GM13976 (cell line): Measurements from ENCODE around the gene TGIF1.
"Not testable (repeated sequence)": the region's sequence is repeated elsewhere in the genome, so short reads cannot be mapped to it uniquely, and the experiment has no call there.

ENCODE experiments used
- DNase-seq: peaks from one replicate; pipeline ENCODE4 v3.0.0; 2012; ENCODE audit warnings: low spot score
- in situ Hi-C: fragments of 300-500 bp; cut with MboI; formaldehyde crosslinking; loops from one replicate; pipeline ENCODE4 v1.12.0; 2022; ENCODE audit warnings: low sequenced_read_pairs, mixed read lengths, inconsistent platforms; ENCODE audit not compliant: unreplicated experiment
- TF ChIP-seq, protein P1 (sequence below): IDR thresholded peaks from 2 replicates; pipeline ENCODE4 v1.5.1; 2012; ENCODE audit warnings: borderline replicate concordance, mild to moderate bottlenecking; ENCODE audit not compliant: insufficient read depth; ENCODE audit errors: extremely low read depth, missing control alignments, control extremely low read depth

TGIF1 gene

DNA sequence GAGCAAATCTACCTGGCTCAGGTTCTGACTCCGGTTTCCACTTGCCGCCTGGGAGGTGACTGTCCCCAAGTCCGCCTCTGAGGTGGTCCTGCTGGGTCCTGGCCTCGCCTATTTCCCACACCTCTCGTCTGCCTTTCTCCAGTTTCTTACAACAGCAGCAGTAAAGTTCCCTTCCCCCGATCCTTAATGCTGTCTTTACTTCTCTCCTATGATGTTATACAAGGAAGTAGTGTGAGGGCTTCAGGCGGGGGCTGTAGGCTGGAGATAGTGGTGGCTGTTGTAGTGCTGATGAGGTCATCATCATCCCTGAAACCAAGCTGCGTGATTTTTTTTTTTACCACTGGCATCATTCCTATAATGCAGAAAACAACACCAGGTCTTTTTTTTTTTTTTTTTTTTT lies 18.9 kb downstream of the TGIF1 start:
- DNase-seq: no peak
- TF ChIP-seq, protein P1, sequence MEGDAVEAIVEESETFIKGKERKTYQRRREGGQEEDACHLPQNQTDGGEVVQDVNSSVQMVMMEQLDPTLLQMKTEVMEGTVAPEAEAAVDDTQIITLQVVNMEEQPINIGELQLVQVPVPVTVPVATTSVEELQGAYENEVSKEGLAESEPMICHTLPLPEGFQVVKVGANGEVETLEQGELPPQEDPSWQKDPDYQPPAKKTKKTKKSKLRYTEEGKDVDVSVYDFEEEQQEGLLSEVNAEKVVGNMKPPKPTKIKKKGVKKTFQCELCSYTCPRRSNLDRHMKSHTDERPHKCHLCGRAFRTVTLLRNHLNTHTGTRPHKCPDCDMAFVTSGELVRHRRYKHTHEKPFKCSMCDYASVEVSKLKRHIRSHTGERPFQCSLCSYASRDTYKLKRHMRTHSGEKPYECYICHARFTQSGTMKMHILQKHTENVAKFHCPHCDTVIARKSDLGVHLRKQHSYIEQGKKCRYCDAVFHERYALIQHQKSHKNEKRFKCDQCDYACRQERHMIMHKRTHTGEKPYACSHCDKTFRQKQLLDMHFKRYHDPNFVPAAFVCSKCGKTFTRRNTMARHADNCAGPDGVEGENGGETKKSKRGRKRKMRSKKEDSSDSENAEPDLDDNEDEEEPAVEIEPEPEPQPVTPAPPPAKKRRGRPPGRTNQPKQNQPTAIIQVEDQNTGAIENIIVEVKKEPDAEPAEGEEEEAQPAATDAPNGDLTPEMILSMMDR: no peak
- in situ Hi-C loops: no loop called here

DNA sequence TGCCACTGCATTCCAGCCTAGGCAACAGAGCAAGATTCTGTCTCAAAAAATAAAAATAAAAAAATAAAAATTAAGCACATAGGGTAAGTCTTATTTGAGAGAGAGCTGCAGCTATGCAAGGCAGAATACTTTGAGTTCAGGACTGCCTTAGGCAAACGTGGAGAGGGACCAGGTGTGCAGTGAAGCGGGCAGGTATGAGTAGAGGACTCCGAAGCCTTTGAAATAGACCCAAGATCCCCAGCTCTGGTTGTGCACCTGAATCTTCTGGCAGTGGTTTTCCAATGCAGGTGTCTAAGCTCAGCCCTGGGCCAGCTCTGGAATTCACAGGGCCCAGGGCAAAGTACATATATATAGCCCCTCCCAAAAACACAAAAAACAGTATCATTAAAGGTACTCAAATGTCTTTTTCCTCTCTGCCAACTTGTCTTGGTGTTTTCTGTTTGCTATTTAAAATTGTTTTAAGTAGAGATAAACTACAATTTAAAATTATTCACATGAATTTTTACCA lies 21.2 kb downstream of the TGIF1 start:
- no peak for DNase-seq
- TF ChIP-seq, protein P1: no peak
- in situ Hi-C loops: no loop called here

DNA sequence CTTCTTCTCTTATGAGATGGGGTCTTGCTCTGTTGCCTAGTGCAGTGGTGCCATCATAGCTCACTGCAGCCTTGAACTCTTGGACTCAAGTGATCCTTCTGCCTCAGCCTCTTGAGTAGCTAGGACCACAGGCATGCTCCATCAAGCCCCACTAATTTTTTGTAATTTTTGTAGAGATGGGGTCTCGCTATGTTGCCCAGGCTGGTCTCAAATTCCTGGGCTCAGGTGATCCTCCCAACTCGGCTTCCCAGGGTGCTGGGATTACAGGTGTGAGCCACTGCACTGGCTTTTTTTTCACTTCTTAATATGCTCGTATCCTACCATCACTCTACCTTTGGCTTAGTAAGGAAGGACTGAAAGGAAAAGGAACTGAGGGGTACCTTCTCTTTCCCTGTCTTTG lies 22.1 kb downstream of the TGIF1 start:
- DNase-seq, in situ Hi-C loops: not testable (repeated sequence)

DNA sequence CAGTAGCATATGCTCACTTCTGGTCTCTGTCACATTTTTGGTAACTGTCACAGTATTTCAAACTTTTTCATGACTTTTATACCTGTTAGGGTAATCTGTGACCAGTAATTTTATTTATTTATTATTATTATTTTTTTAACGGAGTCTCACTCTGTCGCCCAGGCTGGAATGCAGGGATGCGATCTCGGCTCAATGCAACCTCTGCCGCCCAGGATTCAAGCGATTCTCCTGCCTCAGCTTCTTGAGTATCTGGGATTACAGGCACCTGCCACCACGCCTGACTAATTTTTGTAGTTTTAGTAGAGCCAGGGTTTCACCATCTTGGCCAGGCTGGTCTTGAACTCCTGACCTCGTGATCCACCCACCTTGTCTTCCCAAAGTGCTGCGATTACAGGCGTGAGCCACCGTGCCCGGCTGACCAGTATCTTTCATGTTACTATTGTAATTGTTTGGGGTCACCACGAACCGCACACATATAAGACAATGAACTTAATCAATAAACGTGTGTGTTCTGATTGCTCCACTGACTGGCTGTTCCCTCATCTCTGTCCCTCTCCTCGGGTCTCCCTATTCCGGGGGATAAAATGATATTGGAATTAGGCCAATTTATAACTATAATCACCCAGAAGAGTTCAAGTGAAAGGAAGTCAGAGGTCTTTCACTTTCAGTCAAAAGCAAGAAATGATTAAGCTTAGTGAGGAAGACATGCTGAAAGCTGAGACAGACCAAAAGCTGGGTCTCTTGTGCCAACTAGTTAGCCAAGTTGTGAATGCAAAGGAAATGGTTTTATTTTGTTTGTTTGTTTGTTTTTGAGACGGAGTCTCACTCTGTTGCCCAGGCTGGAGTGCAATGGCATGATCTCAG lies 22.9 kb downstream of the TGIF1 start:
- DNase-seq: no peak
- TF ChIP-seq, protein P1: no peak
- in situ Hi-C loops: no loop called here

DNA sequence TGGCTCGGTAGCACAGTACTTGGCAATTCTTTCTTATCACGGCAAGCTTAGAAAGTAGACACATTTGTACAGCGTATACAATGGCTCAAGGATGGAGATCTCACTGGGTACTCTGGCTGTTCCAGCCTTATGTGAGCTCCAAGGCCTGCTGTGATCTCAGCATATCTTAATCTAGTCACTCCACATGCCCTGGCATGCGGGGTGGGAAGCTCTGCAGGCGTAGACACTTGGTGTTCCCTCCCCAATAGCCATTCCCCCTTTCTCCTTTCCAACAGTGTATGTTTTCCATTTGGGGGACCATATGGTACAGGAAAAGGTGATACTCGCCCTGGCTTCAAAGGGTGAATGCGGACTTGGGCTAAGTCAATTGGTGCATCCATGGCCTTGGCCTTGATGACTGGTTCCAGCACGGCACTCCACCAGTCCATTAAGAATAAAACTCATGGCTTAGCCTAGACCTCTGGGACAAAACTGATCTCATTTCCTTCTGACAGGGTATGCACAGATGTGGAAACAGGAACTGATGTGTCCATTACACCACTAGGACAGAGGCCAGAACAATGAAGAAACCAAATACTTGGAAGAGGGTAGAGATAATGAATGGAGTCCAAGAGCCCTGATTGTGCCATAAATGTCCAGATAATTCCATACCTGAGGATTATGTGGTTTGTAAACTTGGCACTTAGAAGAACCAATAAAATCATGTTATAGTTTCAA lies 28.4 kb downstream of the TGIF1 start:
- TF ChIP-seq, protein P1: no peak
- no peak for DNase-seq
- in situ Hi-C loops: no loop called here

DNA sequence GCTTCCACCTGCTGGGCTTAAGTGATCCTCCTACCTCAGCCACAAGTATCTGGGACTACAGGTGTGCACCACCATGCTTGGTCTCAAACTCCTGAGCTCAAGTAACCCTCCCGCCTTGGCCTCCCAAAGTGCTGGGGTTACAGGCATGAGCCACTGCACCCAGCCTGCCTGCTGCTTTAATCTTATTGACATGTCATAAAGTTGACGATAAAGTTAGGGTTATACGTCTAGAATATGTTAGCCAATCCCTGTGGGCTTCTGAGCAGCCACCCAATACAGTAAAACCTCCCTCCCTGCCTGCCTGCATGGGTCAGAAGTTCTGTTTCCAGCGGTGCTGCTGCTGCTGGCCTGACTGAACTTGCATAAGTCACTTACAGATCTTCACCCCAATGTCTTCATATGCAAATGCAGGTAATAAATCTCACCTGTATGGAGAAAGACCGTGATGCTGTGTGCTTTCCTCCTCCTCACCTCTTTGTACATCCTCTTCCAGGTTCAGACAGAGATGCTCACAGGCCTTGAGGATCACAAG lies 30.1 kb downstream of the TGIF1 start:
- in situ Hi-C loops: no loop called here
- no peak for DNase-seq
- TF ChIP-seq, protein P1: no peak
